GM21576 (cell line): Measurements from ENCODE around the gene OLFML3.
"Not testable (repeated sequence)": the region's sequence is repeated elsewhere in the genome, so short reads cannot be mapped to it uniquely, and the experiment has no call there.

Experiments used
- ATAC-seq: cut with Tn5 transposase; IDR thresholded peaks from one replicate; pipeline ENCODE4 v1.9.1; 2021; ENCODE audit warnings: mild to moderate bottlenecking, moderate library complexity; ENCODE audit not compliant: unreplicated experiment

OLFML3 gene

DNA sequence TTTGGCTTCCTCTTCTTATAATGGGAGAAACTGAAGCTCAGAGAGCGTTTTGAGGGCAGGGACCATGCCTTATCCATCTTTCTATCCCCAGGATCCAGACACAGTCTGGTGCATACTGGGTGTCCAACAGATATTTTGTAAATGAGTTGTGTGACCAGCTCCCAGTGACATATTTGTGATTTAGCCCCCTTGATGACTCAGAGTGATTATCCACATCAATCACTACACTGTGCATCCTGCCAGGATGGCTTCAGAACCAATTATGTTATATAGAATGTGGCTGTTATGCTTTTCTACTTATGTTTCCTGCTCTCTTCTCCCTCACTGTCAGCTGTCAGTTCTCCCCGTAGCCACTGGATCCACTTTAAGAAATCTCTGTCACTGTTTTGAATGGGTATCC, 11.3 kb downstream of the OLFML3 start:
- ATAC-seq = no peak

DNA sequence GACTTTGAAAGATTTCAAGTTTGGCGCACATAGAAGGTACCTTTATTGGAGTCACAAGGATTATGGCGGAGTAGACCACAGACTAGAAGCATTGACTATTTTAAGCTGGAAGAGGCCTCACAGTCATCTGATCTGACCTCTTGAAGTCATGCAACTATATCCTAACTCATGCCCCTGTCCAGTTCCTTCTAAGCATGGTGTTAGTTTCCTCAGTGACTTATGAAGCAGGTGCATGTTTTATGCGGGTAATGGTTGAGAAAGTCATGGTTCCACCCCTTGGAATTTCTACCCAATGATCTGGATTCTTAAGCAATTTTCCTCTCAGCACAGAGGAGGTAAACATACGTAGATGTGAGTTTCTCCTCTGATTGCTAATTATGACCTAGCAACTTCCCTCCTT, 11.7 kb downstream of the OLFML3 start:
- no peak for ATAC-seq

DNA sequence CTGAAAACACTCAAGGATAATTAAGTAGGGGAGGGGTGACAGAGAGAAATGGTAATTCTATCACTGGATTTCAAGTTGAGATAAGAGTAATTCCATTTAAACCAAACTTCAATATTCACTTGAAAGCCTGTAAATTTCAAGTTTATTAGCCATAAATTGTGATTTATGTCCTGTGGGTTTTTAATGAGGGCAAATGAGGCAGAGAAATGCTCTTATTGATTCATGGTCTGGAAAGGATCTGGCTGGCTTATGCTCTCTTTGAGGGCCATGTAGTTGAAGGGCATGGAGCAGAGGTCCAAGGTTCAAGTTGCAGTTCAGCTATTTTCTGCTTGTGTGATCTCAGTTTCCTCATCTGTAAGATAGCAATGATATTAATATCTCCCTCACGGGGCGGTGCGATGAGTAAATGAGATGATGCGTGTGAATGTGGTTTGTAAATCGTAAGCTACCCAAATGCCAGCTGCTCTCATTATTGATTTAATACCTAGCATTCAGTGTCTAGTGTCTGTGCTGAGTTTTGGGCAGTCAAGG, 12.3 kb downstream of the OLFML3 start:
- ATAC-seq = no peak

DNA sequence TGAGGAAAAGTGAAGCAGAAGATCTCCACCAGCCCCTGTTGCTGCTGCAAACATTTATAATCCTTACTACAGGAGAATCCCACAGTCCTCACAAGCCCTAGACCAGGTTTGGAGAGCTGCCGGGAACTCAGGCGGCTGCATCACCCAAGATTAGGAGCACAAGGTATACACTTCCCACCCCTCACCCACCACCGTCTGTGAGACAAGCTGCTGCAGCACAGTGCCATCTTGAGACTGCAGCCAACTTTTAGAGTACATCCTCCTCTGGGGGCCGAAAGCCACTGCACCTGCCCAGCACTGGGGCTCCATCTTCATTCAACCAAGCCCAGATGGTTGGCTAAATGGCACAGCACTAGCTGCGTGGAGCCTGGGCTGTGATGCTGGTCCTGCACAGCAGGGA, 13.8 kb downstream of the OLFML3 start:
- ATAC-seq = no peak

DNA sequence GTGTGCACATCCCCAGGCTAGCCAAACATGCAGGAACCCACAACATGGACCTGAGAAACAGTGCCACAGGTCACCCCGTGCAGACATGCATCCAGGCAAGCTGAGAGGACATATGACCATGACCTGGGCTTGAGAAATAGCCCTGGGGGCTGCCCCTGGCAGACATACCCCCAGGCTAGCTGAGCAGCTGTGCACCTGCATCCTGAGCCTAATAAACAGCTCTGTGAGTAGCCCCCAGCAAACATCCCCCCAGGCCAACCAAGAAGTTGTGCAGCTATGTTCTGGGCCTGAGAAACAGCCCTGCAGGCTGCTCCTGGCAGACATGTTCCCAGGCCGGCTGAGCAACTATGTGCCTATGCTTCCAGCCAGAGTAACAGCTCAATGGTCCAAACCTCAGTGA, 14.5 kb downstream of the OLFML3 start:
- ATAC-seq = no peak

DNA sequence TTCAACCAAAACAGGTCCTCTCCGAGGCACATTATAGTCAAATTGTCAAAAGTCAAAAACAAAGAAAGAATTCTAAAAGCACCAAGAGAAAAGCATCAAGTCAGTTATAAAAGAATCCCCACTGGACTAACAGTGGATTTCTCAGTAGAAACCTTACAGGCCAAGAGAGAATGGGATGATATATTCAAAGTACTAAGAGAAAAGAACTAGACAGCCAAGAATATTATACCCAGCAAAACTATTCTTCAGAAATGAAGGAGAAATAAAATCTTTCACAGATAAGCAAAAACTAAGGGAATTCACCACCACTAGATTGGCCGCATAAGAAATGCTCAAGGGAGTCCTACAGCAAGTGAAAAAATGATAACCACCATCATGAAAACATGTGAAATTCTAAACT, 16.1 kb downstream of the OLFML3 start:
- no peak for ATAC-seq

DNA sequence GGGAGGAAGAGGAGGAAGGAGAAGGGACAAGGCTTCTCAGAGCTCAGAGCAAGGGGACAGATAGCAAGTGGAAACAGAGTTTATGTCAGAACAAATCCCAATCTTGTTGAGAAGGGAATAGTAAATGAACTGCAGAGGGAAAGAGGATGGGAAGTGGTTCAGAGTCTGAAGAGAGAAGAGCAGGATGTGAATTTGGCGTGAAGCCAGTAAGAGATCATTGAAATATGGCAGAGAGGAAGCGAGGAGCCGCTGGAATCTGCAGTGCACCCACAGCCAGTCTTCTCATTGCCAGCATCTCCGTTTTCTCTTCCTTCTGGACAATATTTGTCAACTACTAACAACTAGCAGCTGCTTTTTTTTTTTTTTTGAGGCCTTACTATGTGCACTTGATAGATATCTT, 19.1 kb downstream of the OLFML3 start:
- no peak for ATAC-seq

DNA sequence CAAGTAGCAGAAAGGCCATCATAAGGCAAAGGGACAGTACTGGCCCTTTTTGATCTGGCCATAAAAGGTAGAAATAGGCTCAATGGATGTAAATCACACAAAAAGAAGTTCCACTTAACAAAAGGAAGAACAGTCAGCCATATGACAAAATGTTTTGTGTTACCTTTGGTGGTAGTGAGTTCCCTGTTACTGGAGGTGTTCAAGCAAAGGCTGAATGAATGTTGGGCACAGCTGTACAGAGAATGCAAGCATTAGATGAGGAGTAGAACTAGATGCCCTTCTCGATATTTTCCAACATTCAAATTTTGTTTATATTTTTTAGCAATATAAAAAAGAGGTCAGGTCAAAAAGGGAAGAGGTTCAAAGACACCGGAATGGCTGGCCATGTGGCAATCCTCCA, 20.0 kb downstream of the OLFML3 start:
- ATAC-seq = no peak

DNA sequence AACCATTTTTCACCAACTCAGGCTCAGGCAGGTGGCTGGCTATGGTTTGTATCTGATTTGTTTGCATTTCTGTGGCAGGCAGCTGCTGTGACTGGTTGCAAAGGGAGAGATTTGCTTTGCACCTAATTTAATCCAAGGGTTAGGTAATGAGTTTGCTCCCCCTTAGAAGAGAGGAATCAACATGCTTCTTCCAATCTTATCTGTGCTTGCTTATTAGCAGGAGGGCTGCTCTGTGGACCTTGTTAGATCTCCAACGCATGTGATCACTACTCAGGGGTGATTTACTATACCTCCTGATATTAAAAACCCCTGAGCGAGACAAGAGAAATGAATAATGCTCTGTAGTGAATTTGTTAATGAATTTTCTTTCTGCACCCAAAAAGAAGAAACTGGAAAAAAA, 20.5 kb downstream of the OLFML3 start:
- ATAC-seq = no peak

DNA sequence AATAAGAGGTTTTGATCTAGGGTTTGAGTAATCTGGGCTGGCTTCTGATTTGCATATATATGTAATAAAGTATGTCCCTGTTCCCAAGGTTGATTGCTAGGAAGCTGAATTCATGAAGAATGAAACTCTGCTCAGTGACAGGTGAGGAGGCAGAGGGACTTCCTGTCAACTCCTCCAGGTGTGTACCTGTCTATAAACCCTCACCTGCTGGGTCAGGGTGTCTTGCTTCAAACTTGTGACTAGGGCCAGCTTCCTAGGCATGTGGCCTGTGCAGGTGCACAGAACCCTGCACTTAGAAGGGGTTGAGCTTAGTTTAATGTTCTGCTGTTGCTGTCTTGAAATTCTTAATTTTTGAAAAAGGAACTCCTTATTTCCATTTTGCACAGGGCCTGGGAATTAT, 21.1 kb downstream of the OLFML3 start:
- ATAC-seq = no peak

DNA sequence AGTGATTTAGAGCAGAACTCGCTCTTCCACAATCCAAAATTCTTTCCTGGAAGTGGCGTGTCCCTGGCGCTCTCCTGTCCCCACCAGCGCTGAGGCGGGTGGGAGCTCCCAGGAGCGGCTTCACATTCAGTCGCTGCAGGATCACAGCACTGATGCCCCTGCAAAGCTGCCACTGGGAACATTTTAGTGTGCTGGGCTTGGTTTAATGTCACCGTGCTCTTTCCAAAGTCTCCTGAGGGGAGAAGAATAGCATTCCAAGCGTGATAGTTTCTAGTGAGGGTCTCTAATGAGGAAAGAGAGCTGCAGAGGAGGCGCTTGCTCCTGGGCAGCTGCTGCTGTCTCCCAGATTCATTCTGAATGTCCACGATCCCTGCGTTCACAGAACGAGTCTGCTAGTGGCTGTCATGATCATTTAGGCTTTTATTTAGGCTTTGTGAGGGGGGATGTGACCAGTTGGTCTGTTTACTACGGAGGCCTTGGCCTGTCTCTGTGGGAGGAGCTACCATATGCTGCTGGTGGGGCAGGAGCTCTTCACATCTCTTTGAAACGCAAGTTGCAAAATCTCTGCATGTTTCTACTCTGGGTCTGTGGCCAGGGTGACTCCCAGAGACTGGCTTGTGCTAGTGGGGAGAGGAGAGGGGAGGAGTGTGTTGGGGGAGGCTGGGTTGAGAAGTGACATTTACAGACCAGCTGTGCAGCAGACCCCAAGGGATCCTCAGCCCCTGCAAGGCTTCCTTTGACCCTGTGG, 23.4 kb downstream of the OLFML3 start:
- no peak for ATAC-seq

DNA sequence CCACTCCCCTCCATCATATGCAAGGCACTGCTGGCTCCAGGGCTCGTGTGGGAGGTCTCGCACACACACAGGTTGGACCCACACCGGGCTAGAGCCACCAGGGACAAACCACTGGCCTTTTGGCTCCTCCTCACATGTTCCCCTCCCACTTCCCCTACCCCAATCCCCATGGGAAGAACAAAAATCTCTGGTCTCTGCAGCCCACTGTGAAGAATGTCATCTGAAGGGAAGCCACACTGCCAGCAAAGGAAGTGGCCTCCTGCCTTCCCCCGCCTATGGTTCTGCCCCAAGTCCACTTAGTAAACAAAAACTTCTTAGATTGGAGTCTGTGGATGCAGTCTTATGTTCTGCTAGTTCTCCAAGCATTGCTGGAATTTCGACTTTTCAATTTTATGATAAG, 24.2 kb downstream of the OLFML3 start:
- no peak for ATAC-seq

DNA sequence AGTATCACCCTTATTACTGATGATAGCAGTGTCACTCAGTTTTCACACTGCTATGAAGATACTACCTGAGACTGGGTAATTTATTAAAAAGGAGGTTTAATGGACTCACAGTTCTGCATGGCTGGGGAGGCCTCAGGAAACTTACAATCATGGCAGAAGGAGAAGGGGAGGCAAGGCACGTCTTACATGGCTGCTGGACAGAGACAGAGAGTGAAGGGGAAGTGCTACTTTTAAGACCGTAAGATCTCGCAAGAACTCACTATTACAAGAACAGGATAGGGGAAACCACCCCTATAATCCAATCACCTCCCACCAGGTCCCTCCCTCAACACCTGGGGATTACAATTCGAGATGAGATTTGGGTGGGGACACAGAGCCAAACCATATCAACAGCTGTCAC, 27.6 kb downstream of the OLFML3 start:
- ATAC-seq = not testable (repeated sequence)

DNA sequence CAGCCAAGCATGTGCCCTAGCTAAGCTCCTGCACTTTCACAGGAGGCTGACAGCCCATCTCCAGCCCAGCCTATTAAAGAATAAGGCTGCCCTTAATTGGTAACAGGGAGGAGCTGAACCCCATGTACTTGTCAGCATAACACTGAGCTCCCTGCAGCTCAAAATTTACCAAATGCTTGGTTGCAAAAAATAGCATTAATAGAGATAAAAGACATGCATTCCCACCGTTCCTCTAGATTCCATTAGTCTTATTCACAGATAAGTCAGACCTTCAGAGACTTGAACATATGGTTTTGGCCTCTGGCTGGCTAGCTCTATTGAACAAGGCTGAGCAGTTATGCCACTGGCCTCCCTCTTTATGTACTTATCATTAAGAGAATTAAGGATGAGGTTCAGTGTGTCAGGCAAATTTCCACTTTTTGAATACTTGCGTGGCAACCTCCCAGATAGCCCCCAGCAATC, 29.2 kb downstream of the OLFML3 start:
- ATAC-seq = no peak

DNA sequence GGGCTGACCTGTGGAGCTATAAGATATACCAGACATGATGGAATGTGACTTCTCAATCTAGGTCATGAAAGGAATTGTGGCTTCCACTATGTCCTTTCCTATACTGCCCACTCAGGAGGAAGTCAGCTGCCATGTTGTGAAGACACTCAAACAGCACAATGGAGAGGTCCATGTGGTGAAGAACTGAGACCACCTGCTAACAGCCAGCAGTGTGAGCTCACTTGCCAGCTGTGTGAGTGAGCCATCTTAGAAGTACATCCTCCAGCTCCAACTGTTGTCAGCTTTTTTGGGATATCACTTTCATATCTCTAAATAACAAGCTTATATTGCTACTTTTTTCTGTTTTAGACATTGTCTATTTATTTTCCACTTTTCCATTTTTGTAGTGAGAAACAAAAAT, 29.7 kb downstream of the OLFML3 start:
- no peak for ATAC-seq

DNA sequence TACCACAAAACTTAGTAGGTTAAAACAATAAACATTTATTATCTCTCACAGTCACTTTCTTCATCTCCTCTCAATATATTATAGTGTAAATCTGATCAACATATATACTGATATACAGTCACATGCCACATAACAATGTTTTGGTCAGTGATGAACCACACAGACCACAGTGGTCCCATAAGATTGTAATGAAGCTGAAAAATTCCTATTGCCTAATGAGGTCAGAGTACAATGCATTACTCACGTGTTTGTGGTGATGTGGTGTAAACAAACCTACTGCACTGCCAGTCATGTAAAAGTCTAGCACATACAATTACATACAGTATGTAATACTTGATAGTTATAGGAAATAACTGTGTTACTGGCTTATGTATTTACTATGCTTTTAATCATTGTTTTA, 30.1 kb downstream of the OLFML3 start:
- no peak for ATAC-seq

DNA sequence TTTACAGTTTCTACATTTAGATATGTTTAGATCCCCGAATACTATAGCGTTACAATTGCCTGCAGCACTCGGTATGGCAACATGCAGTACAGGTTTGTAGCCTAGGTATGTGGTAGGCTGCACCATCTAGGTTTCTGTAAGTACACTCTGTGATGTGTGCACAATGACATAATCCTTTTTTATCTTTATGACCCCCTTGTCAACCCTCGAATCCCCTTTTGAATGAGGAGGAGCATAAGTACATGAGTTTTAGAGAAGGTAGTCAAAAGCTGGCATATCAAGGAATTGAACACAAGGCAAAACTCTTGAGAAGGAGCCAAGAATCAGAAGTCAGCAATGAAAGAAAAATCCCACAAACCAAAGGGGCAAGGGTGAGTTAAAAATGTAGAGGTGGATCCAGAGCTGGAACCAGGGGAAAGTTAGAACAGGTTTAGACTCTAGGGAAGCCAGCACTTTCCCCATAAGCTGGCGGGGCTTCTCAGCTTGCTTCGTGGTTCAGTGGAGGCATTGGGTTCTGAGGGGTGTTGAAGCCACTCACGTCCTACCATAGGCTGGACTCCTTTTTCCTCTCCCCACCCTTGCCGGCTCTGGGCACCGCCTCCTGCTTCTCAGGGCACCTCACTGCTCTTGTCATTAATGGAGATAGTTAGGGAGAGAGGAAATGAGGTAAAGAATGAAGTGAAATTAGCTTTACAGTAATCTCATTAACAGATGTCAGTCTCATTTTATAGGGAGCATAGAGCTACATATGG, 31.3 kb downstream of the OLFML3 start:
- ATAC-seq = no peak

DNA sequence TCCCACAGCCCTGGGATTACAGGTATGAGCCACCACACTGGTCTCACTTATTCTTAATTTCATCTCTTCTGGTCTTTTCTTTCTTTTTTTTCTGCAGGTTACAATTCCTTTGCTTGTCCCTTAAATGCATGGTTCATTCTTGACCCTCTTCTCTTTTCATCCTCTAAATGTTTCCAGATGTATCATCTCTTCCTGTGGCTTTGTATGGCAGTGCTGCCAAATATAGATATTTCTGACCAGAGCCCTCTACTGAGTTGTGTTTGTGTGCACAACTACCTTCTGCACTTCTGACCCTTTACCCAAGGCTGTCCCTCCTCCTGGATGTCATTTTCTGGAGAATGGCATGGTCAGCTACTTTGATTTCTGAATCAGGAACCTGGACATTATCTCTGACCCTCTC, 32.5 kb downstream of the OLFML3 start:
- ATAC-seq = no peak

DNA sequence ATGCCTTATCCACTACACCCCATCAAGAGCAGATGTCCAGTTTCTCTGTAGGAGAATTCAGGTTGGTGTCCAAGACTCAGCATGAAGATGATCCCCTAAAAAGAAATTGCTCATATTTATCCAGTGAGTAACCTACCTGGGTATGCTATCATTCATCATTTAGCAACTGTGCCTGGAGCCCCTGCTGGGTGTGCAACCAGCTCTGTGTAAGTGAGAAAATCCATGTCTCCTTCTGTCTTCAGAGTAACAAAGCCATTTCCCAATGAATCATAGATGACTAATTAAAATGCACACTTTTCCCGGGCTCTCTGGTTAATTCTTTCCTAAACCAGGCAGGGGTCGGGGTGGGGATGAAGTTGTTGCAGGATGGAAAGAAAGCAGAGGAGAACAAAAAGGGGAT, 35.8 kb downstream of the OLFML3 start:
- ATAC-seq = no peak

DNA sequence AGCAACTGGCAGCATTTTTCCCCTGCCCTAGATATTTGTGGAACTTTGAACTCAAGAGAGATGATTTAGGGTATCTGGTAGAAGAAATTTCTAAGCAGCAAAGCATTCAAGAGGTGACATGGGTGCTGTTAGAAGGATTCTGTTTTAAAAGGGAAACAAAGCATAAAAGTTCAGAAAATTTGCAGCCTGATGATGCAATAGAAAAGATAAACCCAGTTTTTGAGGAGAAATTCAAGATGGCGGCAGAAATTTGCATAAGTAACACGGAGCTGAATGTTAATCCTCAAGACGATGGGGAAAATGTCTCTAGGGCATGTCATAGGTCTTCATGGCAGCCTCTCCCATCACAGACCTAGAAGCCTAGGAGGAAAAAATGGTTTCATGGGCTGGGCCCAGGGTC, 40.5 kb downstream of the OLFML3 start:
- not testable (repeated sequence) for ATAC-seq

DNA sequence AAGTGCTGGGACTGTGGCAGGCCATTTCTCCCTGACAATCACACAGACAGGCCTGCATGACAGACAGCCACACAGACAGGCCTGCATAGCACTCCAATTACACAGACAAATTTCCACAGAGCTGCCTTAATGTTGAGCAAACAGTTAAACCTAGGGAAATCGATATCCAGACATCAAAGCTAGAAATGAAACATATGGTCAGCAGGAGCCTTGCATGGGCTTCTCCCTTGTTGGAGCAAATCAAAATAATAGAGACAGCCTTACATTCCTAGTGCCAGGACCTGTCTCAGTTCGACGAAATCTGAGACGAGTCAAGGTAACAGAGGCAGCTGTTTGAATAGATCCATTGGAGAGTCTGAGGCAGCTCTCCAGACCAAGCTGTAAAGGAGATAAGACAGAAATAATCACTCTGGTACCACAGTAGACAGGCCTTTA, 42.4 kb downstream of the OLFML3 start:
- ATAC-seq = no peak

DNA sequence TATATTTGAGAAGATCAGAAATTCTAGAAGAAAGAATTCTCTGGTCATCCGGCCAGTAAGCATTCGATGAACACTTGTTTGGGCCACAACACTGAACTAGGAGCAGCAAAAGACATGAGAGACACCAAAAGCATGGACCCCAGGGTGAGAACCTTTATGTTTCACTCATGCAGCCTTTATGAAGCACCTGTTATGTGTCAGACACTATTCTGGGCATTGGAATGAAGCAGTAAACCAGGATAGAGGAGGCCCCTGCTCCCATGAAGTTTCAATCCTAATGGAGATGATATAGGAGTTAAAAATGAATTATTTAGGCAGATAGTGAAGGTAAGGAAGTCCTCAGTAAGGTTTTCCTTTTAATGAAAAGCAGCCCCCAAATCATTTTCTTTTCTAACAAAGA, 43.6 kb downstream of the OLFML3 start:
- no peak for ATAC-seq
